ENCODE results near the gene APCDD1L.

- TF ChIP-seq, protein P1, sequence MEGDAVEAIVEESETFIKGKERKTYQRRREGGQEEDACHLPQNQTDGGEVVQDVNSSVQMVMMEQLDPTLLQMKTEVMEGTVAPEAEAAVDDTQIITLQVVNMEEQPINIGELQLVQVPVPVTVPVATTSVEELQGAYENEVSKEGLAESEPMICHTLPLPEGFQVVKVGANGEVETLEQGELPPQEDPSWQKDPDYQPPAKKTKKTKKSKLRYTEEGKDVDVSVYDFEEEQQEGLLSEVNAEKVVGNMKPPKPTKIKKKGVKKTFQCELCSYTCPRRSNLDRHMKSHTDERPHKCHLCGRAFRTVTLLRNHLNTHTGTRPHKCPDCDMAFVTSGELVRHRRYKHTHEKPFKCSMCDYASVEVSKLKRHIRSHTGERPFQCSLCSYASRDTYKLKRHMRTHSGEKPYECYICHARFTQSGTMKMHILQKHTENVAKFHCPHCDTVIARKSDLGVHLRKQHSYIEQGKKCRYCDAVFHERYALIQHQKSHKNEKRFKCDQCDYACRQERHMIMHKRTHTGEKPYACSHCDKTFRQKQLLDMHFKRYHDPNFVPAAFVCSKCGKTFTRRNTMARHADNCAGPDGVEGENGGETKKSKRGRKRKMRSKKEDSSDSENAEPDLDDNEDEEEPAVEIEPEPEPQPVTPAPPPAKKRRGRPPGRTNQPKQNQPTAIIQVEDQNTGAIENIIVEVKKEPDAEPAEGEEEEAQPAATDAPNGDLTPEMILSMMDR (IDR thresholded peaks at IDR 0.05; ENCODE audit: poor library complexity, severe bottlenecking): no peak
- no peak for TF ChIP-seq POLR2AphosphoS5 (IDR thresholded peaks at IDR 0.05)
- TF ChIP-seq TAF1 (IDR thresholded peaks at IDR 0.05; ENCODE audit: low read depth): no peak
- no peak for TF ChIP-seq REST (IDR thresholded peaks at IDR 0.05; ENCODE audit: borderline replicate concordance)
- no peak for TF ChIP-seq EZH2 (IDR thresholded peaks at IDR 0.05; ENCODE audit: borderline replicate concordance, insufficient read depth, low read length, poor library complexity, severe bottlenecking)
- TF ChIP-seq EP300 (conservative IDR thresholded peaks at IDR 0.05; ENCODE audit: poor library complexity, severe bottlenecking): no peak
- no peak for TF ChIP-seq SMC3 (conservative IDR thresholded peaks at IDR 0.05; ENCODE audit: poor library complexity)
These were observed 49.0 kb downstream of the APCDD1L start for GRCh38 chr20:58466095-58466708.

All from neural cell (in vitro differentiated cells).